GM12874 (cell line): Measurements from ENCODE around the gene CFAP46.

Source experiments
- CTCF ChIP-seq: IDR thresholded peaks from 2 replicates; pipeline ENCODE4 v1.5.1; 2011; ENCODE audit warnings: low read depth, mild to moderate bottlenecking, control low read depth, low read length, moderate library complexity; ENCODE audit not compliant: insufficient read depth

Gene CFAP46

GRCh38 chr10:132804287-132804686 is 138.1 kb downstream of the CFAP46 start:
- no peak for TF ChIP-seq CTCF

- no peak for TF ChIP-seq CTCF
Measured at GRCh38 chr10:132803416-132804210, 138.8 kb downstream of the CFAP46 start.

- TF ChIP-seq CTCF, result no peak
Measured at GRCh38 chr10:132802694-132803320, 139.6 kb downstream of the CFAP46 start.

- no peak for TF ChIP-seq CTCF
Measured at GRCh38 chr10:132802048-132802447, 140.3 kb downstream of the CFAP46 start.

DNA sequence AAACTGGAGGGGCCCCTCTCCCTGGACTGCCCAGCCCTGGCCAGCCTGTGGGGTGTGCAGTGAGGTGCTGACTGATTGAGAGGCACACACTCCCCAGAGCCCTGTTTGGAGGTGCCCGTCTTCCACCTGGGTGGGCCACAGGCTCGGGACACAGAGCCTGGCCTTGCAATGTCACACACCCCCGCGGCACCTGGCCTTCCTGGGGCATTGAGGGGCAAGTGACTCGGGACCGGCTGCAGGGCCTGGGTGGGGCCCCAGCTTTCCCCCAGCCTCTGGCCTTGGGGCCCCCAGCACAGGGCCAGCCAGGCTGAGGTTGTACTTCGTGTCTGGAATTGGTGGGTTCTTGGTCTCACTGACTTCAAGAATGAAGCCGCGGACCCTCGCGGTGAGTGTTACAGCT is 142.5 kb downstream of the CFAP46 start:
- no peak for TF ChIP-seq CTCF

DNA sequence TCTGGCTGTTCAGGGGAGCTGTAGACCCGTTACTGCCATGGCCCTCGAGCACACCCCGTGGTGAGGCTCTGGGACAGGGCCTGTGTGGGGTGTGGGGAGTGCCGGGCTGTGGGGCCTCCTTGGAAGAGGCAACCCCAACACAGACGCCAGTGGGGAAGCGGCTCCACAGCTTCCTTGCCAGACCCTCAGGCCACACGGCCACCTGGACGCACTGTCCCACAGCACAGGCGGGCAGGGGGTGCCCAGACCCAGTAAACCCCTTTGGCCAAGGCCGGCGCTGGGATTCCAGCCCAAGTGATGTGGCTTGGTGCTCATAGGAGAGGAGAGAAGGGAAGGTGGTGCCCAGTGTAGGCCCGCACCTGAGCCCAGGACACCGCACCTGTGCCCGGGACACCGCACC is 143.5 kb downstream of the CFAP46 start:
- TF ChIP-seq CTCF, result no peak

DNA sequence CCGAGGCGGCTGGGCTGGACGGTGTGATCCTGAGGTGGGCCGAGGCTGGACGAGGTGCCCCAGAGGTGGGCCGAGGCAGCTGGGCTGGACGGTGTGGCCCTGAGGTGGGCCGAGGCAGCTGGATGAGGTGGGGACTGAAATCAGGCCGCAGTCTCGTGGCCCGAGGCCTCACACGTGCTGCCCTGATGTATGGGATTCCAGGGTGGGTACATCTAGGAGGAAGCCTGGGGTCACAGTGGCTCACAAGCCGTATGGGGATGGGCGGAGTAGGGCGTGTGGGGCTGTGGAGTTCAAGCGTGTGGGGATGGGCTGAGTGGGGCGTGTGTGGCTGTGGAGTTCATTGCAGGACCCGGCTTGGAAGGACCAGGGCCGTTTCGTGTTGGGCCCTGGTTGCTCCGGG is 144.0 kb downstream of the CFAP46 start:
- TF ChIP-seq CTCF, result no peak
